ENCODE results near the gene DIAPH1.
"Not testable (repeated sequence)": the region's sequence is repeated elsewhere in the genome, so short reads cannot be mapped to it uniquely, and the experiment has no call there.

Gene DIAPH1

DNA sequence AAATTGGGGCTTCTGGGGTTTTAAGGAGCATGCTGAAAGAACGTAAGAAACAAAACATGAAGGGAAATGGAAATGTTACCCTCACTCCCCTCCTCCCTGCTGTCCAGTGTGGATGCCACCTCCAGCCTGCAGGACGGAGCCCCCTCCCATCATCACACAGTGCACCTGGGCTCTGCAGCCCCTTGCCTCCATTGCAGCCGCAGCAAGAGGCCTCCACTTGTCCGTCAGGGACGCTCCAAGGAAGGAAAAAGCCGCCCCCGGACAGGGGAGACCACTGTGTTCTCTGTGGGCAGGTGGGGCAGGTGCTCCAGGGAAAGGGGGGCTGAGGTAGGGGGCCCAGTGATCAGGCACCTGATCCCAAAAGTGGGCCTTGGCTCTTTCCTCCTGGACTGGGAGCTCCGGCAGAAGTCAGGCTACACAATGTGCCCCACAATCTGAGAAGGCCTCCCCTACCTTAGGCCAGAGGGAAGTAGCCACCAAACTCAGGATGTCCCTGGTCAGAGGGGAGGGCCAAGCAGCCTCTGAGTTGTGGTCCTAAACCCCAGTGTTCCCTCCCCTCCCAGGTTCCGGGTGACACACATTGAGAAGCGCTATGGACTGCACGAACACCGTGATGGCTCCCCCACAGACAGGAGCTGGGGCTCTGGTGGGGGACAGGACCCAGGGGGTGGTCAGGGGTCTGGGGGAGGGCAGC lies 20.7 kb upstream of the DIAPH1 start:
- DNase-seq: no peak

- DNase-seq: no peak
Observed at GRCh38 chr5:141638771-141639170, 20.0 kb upstream of the DIAPH1 start.

DNA sequence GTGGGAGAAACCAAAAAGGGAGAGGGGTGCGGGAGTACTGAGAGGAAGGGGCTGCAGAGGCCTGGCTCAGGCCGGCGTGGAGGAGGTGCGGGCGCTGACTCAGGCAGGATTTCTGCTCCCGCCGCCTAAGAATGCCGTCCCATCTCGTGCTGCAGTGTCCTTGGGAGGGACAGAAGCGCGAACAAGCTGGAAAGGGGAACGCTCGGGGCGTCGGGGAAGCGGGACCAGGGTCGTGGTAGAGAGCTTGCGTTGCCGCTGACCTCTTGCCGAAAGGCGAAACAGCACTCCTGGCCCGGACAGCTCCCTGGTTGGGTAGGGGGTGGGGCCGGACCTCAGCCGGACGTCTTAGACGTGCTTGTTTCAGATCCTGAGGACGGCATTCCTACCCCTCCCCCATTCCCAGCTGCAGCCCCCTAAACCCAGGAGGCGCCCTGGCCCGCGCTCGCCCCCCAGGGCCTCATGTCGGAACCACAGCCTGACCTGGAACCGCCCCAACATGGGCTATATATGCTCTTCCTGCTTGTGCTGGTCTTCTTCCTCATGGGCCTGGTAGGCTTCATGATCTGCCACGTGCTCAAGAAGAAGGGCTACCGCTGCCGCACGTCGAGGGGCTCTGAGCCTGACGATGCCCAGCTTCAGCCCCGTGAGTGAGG lies 19.1 kb upstream of the DIAPH1 start:
- no peak for DNase-seq

DNA sequence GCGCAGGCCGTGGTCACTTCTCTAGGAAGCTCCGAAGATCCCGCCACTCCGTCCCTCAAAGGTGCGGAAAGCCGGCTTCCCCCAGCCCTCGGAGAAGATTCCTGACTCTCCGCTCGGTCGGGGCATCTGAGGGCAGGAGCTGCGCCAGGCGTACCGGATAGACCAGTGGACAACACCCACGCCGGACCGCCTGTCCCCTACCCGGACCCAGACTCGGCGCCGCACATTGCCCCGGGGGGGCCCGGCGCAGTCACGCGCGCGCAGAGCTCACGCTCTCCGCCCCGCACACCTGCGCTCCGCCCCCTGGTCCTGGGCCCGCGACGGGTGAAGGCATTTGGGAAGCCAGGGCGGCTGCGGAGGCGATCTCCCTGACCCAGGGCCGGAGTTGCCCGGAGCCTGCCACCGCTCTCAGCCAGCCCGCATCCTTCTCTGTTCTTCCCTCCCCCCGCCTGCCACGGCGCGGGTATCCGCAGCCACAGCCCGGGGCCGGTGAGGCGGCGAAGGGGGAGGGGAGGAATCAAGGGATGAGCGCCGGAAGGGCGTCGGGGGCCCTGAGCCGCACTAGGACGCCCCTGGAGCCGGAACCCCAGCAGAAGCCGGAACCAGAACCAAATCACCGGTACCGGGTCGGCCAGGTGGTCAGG lies 18.4 kb upstream of the DIAPH1 start:
- DNase-seq: no peak

- DNase-seq: peak; percentile 69
Observed at GRCh38 chr5:141636413-141637122, 17.8 kb upstream of the DIAPH1 start, which contains the start of the genes HDAC3 and RELL2. Gene HDAC3, minus strand, starts transcription at chr5:141636849. Its CDS starts 59 bp downstream, at chr5:141636790. Gene RELL2, plus strand, starts transcription at chr5:141636997. Its CDS starts 1,229 bp downstream, at chr5:141638226.

DNA sequence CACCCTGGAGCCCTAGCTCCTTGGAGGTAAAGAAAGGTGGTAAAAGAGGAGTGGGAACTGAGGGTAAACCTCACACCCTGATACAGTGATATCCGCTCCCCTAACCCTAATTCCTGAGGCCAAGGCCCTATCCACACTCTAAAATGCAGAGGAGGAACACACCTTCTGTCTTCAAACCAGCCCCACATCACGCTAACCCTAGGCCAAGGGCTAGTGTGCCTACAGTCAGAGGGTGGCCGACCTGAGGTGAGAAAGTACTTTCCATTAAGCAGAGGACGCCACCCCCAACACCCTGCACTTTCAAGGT lies 17.3 kb upstream of the DIAPH1 start:
- DNase-seq: no peak

DNA sequence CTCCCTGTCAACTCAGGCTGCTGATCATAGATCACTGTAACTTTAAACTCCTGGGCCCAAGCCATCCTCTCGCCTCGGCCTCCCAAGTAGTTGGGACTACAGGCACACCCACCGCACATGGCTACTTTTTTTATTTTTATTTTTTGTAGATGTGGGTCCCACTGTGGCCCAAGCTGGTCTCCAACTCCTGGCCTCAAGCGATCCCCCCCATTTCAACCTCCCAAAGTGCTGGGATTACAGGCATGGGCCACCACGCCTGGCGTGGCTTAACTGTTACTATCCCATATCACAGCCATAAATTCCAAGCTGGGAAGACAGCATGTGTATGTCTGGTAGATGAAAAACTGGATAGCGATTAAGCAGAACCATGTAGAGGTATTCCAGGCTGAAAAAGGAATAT lies 16.8 kb upstream of the DIAPH1 start:
- DNase-seq: no peak

DNA sequence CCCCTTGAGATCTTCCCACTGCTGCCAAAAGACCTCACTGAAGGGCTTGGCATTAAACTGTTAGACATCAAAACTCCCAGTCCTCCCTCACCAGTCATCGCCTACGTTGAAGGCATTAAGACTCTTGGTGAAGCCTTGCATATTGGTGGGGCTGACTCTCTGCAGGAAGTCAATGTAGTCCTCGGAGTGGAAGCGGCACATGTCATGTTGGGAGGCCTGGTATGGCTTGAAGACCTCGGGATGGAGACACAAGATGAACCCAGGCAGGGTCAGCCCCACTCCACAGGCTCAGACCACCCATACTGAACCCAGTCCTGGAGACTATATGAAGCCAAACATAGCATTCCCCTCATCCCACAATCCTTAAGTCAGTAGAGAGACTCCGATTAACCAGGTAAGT lies 15.9 kb upstream of the DIAPH1 start:
- no peak for DNase-seq

DNA sequence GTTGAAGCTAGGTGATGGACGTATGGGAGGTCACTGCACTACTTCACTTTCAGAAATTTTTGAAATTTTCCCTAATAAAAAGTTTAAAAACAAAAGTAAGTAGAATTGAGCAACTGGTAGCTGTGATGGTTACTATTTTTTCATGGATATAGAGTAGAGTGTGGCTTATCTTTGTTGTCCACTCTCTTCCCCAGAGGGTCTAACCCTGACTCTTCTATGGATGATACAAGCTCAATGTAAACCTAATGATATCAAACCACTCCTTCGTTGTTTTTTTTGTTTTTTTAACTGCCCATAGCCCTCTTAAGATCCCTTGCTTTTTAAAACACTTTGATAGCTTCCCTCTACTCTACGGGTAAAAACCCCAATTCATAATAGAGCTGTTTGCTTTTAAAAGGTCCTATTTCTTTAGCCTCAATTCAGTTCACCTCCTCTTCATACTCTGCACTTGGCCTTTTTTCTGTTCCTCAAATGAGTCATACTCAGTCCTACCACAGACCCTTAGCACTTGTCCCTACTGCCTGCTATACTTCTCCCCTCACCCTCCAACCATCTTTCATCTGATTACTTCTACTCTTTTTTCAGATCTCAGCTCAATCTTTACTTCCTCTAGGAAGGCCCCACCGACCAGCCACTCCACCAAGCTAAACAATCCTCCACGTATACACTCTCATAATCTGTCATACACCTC lies 15.2 kb upstream of the DIAPH1 start:
- no peak for DNase-seq

- DNase-seq: peak; percentile 36
Observed at GRCh38 chr5:141632650-141633049, 13.8 kb upstream of the DIAPH1 start.

- DNase-seq: no peak
Observed at GRCh38 chr5:141630570-141631140, 11.9 kb upstream of the DIAPH1 start.

DNA sequence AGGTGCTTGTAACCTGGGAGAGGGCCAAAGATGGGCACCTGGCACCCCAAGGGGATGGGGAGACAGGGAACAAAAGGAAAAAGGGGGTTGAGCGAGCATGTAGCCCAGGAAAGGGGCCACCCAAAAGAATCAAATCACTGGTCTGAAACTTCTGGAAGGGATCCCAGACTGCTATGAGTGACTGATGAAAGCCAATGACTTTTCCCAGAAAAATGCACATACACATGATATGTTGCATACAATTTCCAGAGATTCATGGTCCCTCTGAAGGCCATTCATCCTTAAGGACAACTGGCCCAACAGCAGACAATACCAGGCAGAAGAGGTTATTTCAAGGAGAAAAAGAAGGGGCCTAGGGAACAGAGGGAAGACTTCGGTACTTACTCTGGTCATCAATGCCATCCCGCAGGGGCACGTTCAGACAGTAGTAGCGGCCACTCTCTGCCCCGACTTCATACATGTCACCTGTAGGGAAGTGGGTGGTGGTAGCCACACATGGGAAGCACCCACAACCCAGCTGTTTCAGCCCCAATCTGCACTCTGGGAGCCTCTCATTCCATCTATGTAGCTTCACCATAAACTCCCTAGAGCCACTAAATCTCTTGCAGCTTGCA lies 9.5 kb upstream of the DIAPH1 start:
- no peak for DNase-seq

DNA sequence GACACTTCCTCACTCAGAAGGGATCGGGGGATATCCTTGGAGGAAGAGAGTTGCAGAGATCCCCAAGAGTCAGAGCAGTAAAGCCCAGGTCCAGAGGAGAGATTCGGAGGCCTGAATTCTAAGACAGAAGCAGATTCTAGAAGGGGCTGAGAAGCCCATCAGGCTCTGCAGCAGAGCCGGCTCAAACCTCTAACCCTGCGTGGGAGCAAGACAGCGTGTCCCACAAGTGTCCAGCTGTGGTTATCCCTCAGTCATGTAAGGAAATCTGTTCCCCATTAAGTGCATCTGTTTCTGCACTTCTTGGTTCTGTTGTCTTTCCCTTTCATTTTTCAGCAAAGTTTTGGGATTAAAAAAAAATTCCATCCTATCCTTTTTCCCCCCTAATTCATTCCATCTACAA lies 4.8 kb upstream of the DIAPH1 start:
- no peak for DNase-seq

GRCh38 chr5:141623186-141623585 lies 4.4 kb upstream of the DIAPH1 start:
- no peak for DNase-seq

DNA sequence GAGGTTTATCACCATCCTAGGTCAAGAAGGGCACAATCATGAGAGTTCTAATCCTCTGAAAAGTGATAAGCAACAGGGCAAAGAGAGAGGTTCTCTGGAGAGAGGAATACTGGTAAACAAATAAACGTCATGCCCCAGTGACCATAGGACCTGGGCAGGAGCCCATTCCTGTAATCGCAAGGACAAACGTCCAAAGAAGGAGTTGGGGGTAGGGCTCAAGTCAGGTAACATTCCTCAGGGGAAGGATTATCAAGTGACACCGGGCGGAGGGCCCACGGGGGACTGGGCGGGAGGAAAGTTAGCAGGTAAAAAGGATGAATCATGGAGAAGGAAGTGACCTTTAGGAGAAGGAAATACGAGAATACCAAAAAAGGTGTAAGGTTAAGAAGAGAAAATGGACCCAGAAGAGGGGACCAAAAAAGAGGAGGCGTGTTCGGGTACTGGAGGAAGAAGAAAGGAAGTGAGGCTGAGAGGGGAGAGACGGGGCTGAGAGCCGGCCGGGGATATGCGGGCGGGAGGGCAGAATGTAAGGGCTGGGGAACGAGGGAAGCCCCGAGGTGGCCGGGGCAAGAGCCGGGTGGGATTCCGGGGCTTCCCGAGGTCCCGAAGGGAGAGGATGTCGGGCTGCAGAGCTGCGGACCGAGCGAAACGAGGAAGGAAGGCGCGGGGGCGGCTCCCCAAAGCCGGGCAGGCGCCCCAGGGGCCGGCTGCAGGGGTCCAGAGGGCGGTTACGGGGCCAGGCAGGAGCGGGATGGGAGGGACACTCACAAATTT lies 583 bp downstream of the DIAPH1 start:
- DNase-seq: peak; percentile 59

DNA sequence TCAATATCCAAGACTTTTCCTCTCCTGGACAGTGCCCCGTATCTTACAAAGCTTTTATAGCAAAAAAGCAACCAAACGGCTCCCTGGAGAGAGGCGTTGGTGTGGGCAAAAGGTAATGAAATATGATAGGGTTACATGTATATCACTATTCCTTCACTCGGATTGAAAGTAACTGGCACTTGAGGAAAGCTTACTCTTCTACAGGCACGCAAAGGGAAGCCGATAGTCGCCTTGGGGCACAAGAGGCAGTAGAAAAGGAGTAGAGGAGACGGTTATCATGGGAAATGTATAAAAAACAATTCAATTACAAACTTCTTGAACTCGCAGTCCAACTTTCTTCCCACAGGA lies 1.1 kb downstream of the DIAPH1 start:
- DNase-seq: no peak

GRCh38 chr5:141617128-141617527 lies 1.7 kb downstream of the DIAPH1 start:
- no peak for DNase-seq

DNA sequence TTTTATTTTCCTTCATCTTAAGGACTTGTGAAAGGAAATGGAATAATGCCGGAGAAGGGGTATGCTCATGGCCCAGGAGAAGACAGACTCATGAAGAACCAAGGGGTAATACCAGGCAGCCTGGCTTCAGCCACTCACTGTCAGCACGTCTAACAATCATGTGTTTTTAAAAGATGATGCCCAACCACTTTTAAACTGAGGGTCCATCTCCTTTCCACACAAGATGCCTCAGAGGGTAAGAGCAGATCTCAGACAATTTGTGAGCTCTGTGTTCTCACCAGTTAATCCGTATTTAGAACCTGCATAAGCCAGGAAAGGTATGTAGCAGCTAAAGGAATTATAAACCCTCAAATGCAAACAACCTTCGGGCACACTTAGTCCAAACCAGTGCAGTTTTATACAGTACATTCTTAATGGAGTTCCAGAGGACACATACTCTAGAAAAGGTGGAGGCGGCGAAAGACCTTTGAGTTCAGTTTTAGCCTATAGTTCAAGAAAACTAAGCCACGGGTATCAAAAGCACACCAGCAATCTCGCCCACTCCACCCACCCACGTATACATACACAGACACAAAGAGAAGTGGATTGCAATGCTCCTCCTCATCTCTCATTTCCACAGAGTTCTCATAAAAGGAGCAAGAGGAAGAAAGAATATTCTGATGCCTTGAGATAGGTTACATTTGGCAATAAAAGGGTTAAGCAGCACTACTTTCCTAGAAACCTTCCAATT lies 2.6 kb downstream of the DIAPH1 start:
- DNase-seq: no peak

DNA sequence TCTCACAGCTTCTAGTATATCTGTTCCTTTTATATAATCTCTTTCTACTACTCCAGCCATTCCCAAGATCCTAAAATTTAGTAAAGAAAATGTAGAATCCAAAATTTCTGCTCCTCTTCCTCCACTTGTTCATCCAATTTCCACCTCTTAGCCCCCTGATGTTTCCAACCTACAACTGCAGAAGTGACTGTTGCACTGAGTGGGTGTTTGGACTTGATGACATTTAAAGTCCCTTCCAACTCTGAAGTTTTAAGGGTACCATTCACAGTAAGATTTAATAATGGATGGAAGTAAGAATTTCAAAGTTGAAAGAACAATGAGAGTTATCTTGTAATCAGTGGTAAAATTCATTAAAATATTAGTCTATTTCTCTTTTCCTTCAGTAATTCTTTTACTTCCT lies 5.5 kb downstream of the DIAPH1 start:
- DNase-seq: no peak

GRCh38 chr5:141611289-141611688 lies 7.5 kb downstream of the DIAPH1 start:
- no peak for DNase-seq

DNA sequence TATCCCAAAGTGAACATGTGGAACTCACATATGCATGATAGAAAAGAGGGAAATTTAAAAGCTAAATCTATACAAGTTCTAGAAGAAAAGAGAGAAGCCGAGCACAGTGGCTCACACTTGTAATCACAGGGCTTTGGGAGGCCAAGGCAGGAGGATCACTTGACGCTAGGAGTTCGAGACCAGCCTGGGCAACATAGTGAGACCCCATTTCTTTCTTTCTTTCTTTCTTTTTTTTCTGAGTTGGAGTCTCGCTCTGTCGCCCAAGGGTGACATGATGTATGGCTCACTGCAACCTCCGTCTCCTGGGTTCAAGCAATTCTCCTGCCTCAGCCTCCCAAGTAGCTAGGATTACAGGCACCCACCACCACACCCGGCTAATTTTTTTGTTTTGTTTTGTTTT lies 8.9 kb downstream of the DIAPH1 start:
- not testable (repeated sequence) for DNase-seq

Measured in NCI-H2029 treated with DMSO at 0.1 percent for 48 hours (cell line).